Activated CD8-positive, alpha-beta memory T cell treated with anti-CD3 and anti-CD28 coated beads for 36 hours (primary cell): Measurements from ENCODE around the gene CLN6. TPM values are rescaled to one million over a fixed set of nuclear protein-coding genes. Genes with fewer than 3 reads are reported as not detected.
"Not testable (repeated sequence)": the region's sequence is repeated elsewhere in the genome, so short reads cannot be mapped to it uniquely, and the experiment has no call there.

Experiments used
- CTCF ChIA-PET: fragments of 350-600 bp; sonication (Branson Sonifier 250); formaldehyde crosslinking; loops from one replicate; lab custom pipeline; 2021; ENCODE audit warnings: antibody characterized with exemption; lab: Charles Lee
- POLR2A ChIA-PET: fragments of 350-600 bp; sonication (Branson Sonifier 250); formaldehyde crosslinking; loops from one replicate; lab custom pipeline; 2021; ENCODE audit warnings: antibody characterized with exemption; lab: Charles Lee
- total RNA-seq, 2 experiments: library from RNA; stranded (reverse); gene quantifications; one replicate each; pipeline ENCODE4 v1.2.3, GENCODE V29; 2021

Gene CLN6
- total RNA-seq, 2 experiments from 2014 or later: 75.1 to 81.0 TPM

DNA sequence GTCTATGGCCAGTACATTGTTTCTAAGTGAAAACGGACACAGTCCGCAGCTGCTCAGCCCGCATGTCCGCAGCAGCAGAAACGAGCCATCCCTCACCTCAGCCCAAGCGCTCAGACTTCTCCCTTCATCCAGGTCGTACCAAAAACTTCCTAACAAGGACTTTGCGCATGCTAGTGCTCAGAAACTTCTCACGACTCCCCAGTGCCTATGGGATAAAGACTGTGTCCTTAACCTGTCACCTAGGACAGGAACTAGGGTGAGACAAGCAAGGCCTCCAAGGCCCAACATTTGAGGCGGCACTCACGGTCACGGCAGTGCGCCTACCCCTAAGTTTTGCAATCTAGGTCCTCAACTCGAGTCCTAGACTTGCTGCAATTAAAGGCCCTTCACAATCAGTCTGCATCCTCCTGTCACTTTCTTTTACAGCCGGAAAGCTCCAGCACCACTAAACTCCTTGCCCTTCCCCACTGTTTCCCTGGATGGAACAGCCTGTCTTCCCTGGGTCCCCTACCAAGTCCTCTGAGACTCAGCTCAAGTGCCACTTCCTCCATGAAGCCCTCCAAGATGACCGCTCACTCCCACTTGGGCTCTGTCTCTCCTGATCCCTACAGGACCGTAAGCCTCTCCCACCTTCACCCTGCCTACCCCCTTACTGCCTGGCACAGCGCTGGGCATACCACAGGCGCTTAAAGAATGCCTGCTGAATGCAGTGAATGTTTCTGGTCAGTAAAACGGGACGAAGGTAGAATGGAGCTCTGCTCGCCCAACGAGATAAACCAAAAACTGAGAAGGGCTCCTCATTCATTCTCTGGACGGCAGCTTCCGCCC is 1.2 kb downstream of the CLN6 start:
- CTCF ChIA-PET: interaction anchor here (1.0 to 2.0 kb wide), 2 partner anchors 9 to 25 kb away, joined by 3 to 5 read pairs; no protein-coding TSS in a partner anchor
- POLR2A ChIA-PET: interaction anchor here (0.6 to 1.5 kb wide), 3 partner anchors 49 to 591 kb away, joined by 3 to 4 read pairs (median 4); partner anchors contain the start of genes FEM1B and PIAS1

DNA sequence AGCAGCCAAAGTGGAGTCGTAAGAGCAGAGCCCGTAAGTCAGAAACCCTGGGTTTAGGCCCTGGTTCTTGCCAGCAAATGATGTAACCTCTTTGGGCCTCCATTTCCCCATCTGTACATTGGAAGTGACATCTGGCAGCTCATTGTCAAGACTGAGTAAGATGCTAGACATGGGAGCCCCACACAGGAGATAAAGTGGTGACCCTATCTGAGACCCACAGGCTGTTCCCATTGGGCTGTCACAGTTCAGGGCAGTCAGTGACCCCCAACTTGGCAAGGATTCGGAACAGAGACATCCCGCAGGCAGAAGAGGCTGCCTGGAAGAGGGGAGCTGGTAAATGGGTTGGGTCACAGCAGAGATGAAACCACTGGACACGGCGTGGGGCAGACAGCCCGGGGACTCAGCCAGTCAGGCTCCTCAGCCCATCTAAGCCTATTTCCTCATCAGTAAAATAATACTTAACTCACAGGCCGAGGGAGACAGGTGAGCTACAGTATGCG is 1.8 kb downstream of the CLN6 start:
- CTCF ChIA-PET: no interaction called here
- POLR2A ChIA-PET: no interaction called here

DNA sequence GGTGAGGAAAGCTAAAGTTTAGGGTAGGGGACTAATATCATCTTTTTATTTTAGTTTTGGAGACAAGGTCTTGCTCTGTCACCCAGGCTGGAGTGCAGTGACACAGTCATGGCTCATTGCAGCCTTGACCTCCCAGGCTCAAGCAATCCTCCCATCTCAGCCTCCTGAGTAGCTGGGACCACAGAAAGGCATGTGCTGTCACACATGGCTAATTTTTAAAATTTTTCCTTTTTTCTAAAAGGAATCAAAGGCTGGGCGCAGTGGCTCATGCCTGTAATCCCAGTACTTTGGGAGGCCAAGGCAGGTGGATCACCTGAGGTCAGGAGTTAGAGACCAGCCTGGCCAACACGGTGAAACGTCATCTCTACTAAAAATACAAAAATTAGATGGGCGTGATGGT is 4.1 kb downstream of the CLN6 start:
- POLR2A ChIA-PET, CTCF ChIA-PET: not testable (repeated sequence)

DNA sequence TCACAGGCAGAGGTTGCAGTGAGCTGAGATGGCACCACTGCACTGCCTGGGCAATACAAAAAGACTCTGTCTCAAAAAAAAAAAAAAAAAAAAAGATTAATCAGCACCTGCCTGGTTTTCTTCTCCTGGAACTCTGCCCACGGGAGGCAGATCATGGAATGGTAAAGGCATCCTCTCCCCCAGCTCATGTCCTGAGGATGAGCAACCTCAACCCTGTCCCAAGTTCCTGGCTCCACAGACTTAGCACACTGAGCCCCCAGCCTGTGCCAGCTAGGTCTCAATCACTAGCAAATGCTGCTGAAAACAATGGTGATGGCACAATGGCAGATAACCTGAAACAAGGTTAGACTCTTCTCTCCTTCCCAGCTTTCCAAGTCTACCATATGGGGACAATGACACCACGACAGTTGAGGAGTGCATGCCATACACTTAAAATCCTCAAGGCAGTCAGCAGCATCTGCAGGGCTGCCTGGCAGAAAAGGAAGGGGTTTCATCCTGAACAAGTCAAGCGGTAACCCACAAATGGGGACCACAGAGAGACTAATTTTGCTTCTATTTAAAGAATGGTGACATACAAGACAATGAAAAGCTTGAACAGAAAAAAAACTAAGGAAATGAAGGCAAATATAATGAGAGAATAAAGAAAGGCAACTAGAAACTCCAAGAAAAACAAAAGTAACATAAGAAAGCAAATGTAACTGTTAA is 4.8 kb downstream of the CLN6 start:
- CTCF ChIA-PET: no interaction called here
- POLR2A ChIA-PET: interaction anchor here (0.6 kb wide), 1 partner anchor 56 kb away, joined by 3 read pairs; no protein-coding TSS in a partner anchor

DNA sequence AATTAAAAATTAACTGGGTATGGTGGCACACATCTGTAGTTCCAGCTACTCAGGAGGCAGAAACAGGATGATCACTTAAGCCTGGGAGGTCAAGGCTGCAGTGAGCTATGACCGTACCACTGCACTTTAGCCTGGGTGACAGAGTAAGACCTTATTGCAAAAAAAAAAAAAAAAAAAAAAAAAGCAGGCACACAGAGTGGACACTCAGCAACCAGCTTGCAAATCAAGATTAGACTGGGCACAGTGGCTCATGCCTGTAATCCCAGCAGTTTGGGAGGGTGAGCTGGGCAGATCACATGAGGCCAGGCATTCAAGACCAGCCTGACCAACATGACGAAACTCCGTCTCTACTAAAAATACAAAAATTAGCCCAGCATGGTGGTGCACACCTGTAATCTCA is 5.4 kb downstream of the CLN6 start:
- POLR2A ChIA-PET: interaction anchor here (0.6 kb wide), 1 partner anchor 57 kb away, joined by 3 read pairs; no protein-coding TSS in a partner anchor
- CTCF ChIA-PET: no interaction called here

DNA sequence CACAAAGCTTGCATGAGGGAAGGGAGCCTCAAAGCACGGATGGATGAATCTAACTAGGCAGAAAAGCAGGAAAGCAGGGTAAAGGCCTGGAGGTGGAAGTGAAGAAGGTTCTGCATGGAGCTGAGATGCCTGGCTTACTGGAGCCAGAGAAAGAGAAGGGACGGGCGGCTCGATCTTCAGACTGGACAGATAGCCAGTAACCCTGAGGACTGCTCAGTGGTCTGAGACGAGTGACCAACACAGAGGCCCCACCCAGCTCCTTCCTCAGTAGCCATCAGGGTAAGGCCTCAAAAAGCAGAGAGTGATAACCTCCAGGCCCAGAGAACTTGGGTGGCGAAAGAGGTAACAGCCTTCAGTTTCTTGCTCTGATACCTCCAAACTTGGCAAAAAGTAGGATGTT is 6.4 kb downstream of the CLN6 start:
- ChIA-PET POLR2A (no interaction called here), CTCF (no interaction called here)

DNA sequence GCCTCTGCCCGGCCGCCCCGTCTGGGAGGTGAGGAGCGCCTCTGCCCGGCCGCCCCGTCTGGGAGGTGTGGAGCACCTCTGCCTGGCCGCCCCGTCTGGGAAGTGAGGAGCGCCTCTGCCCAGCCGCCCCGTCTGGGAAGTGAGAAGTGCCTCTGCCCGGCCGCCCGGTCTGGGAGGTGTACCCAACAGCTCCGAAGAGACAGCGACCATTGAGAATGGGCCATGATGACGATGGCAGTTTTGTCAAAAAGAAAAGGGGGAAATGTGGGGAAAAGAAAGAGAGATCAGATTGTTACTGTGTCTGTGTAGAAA is 7.1 kb downstream of the CLN6 start:
- POLR2A ChIA-PET, CTCF ChIA-PET: not testable (repeated sequence)

DNA sequence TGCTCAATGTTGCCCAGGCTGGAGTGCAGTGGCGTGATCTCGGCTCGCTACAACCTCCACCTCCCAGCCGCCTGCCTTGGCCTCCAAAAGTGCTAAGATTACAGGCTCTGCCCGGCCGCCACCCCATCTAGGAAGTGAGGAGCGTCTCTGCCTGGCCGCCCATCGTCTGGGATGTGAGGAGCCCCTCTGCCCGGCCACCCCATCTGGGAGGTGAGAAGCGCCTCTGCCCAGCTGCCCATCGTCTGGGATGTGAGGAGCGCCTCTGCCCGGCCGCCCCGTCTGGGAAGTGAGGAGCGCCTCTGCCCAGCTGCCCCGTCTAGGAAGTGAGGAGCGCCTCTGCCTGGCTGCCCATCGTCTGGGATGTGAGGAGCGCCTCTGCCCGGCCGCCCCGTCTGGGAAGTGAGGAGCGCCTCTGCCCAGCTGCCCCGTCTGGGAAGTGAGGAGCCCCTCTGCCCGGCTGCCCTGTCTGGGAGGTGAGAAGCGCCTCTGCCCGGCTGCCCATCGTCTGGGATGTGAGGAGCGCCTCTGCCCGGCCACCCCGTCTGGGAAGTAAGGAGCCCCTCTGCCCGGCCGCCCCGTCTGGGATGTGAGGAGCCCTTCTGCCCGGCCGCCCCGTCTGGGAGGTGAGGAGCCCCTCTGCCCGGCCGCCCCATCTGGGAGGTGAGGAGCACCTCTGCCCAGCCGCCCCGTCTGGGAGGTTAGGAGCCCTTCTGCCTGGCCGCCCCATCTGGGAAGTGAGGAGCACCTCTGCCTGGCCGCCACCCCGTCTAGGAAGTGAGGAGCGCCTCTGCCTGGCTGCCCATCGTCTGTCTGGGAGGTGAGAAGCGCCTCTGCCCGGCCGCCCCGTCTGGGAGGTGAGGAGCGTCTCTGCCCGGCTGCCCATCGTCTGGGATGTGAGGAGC is 7.7 kb downstream of the CLN6 start:
- POLR2A ChIA-PET, CTCF ChIA-PET: not testable (repeated sequence)

DNA sequence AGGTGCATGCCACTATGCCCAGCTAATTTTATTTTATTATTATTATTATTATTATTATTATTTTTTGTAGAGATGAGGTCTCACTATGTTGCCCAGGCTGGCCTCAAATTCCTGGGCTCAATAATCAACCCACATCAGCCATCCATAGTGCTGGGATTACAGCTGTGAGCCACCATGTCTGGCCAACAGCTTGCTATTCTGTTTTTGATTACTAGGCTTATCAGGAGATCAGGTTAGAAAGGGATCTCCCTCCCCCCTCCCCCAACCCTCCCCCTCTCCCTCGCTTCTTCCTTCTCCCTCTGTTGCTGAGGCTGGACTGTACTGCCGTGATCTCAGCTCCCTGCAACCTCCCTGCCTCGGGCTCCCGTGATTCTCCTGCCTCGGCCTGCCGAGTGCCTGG is 8.6 kb downstream of the CLN6 start:
- ChIA-PET CTCF (interaction anchor here (0.6 kb wide), 1 partner anchor 26 kb away, joined by 3 read pairs; no protein-coding TSS in a partner anchor), POLR2A (no interaction called here)

DNA sequence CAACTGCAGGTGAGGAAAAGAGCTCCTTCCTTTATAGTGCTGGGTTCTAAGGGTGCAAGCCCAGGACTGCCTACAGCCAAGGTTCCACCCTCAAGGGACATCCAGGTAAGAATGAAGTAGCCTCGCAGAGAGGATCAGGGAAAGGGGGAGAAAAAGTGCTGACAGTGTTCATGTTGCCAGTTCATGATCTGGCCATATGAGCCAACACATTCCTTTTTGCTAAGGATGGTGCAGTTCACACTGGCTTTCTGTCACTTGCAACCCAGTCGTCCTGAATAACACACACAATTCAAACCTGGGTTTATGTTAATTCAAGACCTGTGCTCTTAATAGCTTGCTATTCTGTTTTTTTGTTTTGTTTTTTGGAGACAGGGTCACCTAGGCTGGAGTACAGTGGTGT is 9.0 kb downstream of the CLN6 start:
- ChIA-PET CTCF (interaction anchor here (0.5 to 0.6 kb wide), 2 partner anchors 25 to 1114 kb away, joined by 3 to 5 read pairs; no protein-coding TSS in a partner anchor), POLR2A (no interaction called here)

DNA sequence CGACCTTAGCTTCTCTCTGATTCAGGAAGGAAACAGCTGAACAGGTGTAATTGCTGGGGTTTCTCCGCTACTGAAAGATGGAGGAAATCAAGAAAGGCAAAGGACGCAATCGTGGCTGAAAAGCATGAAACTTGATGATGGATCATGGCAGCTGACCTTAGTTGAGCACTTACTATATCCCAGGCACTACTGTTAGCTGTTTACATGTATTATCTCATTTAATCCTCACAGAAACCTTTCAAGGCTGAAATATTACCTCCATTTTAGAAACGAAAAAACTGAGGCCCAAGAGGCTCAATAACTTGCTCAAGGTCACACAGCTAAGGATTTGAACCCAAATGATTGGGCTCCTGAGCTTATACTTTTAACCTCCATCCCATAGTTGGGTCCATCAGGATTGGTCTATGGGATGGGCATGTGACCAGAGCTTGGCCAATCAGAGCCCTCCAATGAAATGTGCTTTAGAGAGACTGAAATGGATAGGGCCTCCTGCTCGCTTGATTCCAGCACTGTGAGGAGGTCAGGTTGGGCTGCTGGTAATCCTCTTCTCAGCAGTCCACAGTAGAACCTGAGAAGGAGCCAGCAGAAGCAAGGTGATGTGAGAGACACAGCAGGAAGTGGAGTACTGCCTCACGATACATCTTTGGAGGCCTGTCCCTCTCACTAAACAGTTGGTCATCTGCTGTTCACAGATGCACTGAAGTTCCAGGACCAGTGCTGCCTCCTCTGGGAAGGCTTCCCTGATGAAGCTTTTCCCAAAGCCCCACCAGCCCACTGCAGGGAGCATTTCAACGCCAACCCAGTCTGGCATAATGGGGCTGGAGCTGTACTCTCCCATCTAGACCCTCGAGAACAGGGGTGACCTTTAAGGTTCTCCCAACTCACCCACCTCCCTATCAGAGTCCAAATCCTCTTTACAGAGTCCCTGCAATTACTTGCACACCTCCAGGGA is 10.4 kb downstream of the CLN6 start:
- ChIA-PET POLR2A (no interaction called here), CTCF (interaction anchor here (0.9 kb wide), 1 partner anchor 10 kb away, joined by 5 read pairs; the partner anchor contains the start of gene CLN6)

DNA sequence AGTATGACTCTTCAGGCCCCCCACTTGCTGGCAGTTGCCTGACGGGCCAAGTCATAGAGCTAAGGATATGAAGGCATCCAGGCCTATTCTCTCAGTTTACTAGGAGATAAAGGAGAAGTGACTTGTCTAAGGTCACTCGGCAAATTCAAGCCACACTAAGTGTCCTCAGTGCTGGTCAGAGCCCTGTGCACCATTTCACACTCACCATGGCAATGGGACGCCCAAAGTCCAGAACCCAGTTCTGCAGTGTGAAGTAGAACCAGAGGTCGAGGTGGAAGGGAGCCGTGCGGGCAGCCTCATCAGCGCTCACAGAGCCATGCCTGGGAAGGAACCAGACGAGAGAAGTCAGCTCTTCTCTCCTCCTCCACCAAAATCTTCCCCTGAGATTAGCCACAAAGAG is 11.2 kb downstream of the CLN6 start:
- ChIA-PET POLR2A (no interaction called here), CTCF (no interaction called here)

DNA sequence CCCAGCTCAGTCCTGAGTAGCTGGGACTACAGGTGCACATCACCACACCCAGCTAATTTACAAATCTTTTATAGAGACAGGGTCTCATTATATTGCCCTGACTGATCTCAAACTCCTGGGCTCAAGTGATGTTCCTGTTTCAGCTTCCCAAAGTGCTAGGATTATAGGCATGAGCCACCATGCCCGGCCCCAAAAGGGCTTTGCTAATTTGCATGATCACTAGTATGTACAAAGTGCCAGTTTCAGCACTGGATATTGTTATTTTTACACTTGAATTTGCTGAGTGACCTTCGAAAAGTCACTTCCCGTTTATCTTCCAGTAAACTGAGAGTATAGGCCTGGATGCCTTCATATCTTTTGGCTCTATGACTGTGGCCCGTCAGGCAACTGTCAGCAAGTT is 12.2 kb downstream of the CLN6 start:
- CTCF ChIA-PET: no interaction called here
- POLR2A ChIA-PET: no interaction called here

DNA sequence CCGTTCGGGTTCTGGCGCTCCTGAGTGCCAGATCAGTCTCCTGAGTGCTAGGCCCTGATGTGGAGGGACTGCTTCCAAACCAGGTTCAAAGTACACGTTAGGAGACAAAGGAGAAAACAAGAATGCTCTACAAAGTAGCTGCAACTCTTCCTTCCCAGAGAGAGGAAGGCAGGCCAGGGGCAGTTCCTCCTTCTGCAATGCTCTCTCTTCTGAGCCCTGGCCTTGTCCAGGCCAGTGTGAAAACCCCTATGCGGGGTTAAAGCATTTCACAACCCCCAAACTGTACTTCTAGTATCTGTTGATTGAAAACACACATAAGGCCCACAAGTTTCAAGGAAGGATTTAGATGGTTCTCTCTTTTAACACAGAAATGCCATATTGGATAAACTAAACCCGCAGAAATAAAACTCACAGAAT is 14.7 kb downstream of the CLN6 start:
- ChIA-PET CTCF (no interaction called here), POLR2A (no interaction called here)

DNA sequence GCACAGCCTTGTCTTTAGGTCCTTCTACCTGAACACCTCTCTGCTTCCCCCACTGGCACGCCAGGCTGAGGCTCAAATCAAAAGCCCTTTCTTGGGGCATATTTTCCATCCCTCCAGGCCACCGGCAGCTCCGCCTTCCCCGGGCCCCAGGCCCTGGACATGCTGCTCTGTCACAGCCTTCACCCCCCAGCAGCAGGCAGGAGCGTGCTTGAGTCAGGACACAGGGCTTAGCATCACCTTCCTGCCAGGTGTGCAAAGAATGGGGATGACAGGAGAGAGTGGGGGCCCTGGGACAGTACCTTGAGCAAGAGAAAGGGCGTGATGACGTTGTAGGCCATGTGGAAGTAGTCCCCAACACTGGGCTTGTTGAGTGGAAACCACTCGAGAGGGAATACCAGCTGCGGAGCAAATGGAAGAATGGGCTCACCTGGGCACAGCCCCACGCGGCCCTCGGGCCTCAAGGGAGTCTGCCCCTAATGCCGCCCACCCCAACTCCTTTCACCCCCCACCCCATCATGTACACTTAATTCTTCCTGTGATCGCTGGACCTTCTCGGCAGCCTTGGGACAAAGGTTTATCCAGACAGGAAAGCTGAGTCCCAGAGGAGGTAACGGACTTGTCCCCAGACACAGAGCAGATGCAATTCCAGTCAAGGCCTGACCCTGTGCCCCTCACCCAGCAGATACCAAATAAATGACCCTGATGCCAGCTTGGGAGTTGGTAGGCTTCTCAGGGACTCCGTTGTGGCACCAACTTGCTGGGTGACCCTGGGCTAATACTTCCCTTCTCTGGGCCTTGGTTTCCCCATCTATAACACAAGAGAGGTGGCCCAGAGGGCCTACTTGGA is 15.3 kb downstream of the CLN6 start:
- ChIA-PET CTCF (no interaction called here), POLR2A (no interaction called here)

DNA sequence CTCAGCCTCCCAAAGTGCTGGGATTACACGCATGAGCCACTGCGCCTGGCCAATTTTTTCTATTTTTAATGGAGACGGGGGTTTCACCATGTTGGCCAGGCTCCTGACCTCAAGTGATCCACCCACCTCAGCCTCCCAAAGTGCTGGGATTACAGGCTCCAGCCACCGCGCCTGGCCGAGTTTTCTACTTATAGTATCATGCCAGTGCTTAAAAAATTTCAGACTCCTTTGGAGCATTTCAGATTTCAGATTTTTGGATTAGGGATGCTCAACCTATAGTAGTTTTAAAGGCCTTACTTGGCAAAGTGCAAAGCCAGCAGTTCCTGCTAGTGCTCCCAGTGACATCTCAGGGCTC is 16.1 kb downstream of the CLN6 start:
- CTCF ChIA-PET, POLR2A ChIA-PET: not testable (repeated sequence)

DNA sequence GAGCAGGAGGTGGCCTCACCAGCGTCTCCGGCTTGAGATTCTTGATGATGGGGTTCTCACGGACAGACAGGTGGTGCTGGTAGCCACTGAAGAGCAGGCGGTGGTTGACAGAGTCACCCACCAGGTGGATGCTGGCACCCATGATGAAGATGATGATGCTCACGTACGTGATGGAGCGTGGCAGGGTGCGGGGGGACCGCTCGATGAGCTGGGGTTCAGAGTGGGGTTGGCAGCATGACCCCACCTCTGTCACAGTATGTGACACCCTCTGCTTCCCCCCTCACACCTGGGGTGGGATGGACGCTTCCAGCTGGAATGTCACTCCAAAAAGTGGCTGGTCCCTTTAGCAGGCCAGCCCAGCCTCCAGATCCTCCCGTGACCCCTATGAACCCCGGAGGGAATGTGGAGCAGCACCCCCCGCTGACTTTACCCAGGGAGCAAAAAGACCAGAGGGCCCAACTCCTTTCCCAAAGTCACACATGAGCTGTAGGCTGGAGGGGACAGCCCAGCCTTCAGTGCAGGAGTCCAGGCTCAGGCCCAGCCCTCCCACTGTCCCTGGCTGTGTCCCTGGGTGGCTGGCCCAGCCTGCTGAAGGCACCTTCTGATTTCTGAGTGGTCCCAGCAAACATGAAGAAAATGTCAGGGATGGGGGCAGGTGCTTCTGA is 17.7 kb downstream of the CLN6 start:
- POLR2A ChIA-PET: no interaction called here
- CTCF ChIA-PET: interaction anchor here (0.8 to 1.6 kb wide), 2 partner anchors 213 to 348 kb away, joined by 3 to 5 read pairs; no protein-coding TSS in a partner anchor
